Measurements from ENCODE around the gene PHLPP1. TPM values are rescaled to one million over a fixed set of nuclear protein-coding genes. Genes with fewer than 3 reads are reported as not detected.
"Not testable (repeated sequence)": the region's sequence is repeated elsewhere in the genome, so short reads cannot be mapped to it uniquely, and the experiment has no call there.

PHLPP1 gene
- total RNA-seq, 5 donors from 2014 or later (not counting 1 experiment from before 2014, with no cell fraction given), result 6.9 to 11.5 (median 7.4) TPM

DNA sequence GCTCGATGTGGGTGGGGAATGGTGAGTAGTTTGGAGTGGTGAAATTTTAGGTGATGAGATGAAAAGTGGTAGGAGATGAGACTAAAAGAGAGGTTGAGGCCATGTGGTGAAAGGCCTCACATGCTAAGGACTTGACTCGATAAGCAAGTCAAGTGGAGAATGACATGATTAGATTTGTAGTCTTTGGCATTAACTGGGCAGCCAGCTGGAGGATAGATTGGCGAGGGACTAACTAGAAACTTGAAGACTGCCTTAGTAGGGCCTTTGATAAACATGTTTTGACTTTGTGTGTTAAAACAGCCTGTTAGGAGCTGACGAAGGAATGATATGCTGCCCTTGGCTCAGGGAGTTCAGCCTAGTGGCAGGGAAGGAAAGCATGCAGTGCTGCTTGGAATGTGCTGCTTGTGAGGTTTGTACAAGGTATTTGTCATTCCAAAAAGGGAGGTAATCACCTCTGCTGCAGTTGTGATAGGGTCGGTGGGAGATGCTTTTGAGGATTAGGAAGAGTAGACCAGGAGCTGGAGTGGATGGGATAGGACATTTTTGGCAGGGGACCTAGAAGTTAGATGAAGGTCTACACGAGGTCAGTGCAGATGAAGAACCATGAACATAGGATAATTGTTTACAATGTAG lies 22.0 kb downstream of the PHLPP1 start:
- CTCF ChIA-PET, result no interaction called here
- WGBS (ENCODE audit: insufficient coverage), result 93% methylated on average over 6 of the region's 6 CpGs
- Mint-ChIP-seq H3K4me3 (no peak overlapping the region), H3K27me3 (no peaks in the 10 kb centered on the region), H3K9me3 (peaks cover 3 to 5% (median 3%) of the 10 kb centered on the region in 3 donors), H3K4me1 (peaks cover 0 to 8% (median 5%) of the 10 kb centered on the region in 3 donors), H3K27ac (no peak overlapping the region), H3K36me3 (peaks cover 5% of the 10 kb centered on the region)
- H3K36me3 ChIP-seq (ENCODE audit: control insufficient read depth in 2 of 2, extremely low read depth in 1 of 2, insufficient read depth in 1 of 2, low read length in 1 of 2), result no peaks in the 10 kb centered on the region
- H3K27me3 ChIP-seq (replicated peaks in 1 of 2; ENCODE audit: control insufficient read depth in 2 of 2, extremely low read depth in 1 of 2, insufficient read depth in 2 of 2, low read length in 1 of 2), result no peaks in the 10 kb centered on the region
- H3K4me3 ChIP-seq (ENCODE audit: control insufficient read depth in 1 of 2, extremely low read depth in 1 of 2, low read length in 1 of 2), result no peak overlapping the region
- H3K4me1 ChIP-seq (ENCODE audit: control insufficient read depth in 1 of 2, extremely low read depth in 1 of 2, insufficient read depth in 2 of 2, low read length in 2 of 2), result no peaks in the 10 kb centered on the region
- POLR2A ChIA-PET, result no interaction called here
- no peak for DNase-seq
- H3K9me3 ChIP-seq, result no peaks in the 10 kb centered on the region
- no peak for ATAC-seq (replicated peaks in 1 of 4)
- H3K27ac ChIP-seq (ENCODE audit: low read length), result no peak overlapping the region

- H3K9me3 Mint-ChIP-seq, result no peaks in the 10 kb centered on the region
- no peaks in the 10 kb centered on the region for H3K36me3 ChIP-seq (ENCODE audit: control insufficient read depth in 2 of 2, extremely low read depth in 1 of 2, insufficient read depth in 1 of 2, low read length in 1 of 2)
- no peak overlapping the region for H3K27ac Mint-ChIP-seq
- POLR2A ChIA-PET, result no interaction called here
- no peaks in the 10 kb centered on the region for H3K4me1 ChIP-seq (ENCODE audit: control insufficient read depth in 1 of 2, extremely low read depth in 1 of 2, insufficient read depth in 2 of 2, low read length in 2 of 2)
- H3K27ac ChIP-seq (ENCODE audit: low read length), result no peak overlapping the region
- no CpG with 5 or more reads among the region's 1 CpG for WGBS (ENCODE audit: insufficient coverage)
- H3K4me3 ChIP-seq (ENCODE audit: control insufficient read depth in 1 of 2, extremely low read depth in 1 of 2, low read length in 1 of 2), result no peak overlapping the region
- H3K36me3 Mint-ChIP-seq, result no peaks in the 10 kb centered on the region
- H3K27me3 Mint-ChIP-seq, result no peaks in the 10 kb centered on the region
- H3K9me3 ChIP-seq, result no peaks in the 10 kb centered on the region
- DNase-seq (no peak), ATAC-seq (replicated peaks in 1 of 4) (no peak)
- H3K4me1 Mint-ChIP-seq, result peaks cover 0 to 8% (median 5%) of the 10 kb centered on the region in 3 donors
- H3K4me3 Mint-ChIP-seq, result no peak overlapping the region
- H3K27me3 ChIP-seq (replicated peaks in 1 of 2; ENCODE audit: control insufficient read depth in 2 of 2, extremely low read depth in 1 of 2, insufficient read depth in 2 of 2, low read length in 1 of 2), result no peaks in the 10 kb centered on the region
- CTCF ChIA-PET, result no interaction called here
These were observed 23.3 kb downstream of the PHLPP1 start for GRCh38 chr18:62738639-62739038.

DNA sequence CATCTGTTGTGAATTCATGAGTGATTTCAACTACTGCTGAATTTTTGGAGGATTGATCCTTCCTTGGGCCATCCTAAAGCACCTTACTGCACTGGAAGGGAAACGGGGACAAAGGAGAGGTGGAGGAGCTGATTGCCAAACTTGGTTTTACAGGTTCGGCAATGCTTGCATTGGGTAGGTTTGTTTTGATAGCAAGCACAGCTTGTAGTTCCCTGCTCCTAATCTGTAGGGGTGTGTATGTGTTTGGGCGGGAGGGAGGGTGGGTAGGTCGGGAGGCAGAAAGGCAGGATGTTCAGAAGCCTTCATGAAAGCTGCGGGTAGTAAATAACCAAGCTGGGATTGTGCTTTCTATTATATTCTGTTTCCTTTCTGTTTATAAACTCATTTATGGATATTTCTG lies 24.6 kb downstream of the PHLPP1 start:
- H3K9me3 ChIP-seq, result no peaks in the 10 kb centered on the region
- no peaks in the 10 kb centered on the region for H3K36me3 Mint-ChIP-seq
- WGBS (ENCODE audit: insufficient coverage), result 92% methylated on average over 2 of the region's 5 CpGs
- no peak overlapping the region for H3K27ac Mint-ChIP-seq
- CTCF ChIA-PET, result no interaction called here
- no peak overlapping the region for H3K4me3 Mint-ChIP-seq
- H3K27ac ChIP-seq (ENCODE audit: low read length), result no peak overlapping the region
- no peaks in the 10 kb centered on the region for H3K9me3 Mint-ChIP-seq
- POLR2A ChIA-PET, result interaction anchor here in 1 of 2 donors (0.6 kb wide), 1 partner anchor 121 kb away, joined by 5 read pairs; no protein-coding TSS in a partner anchor
- H3K4me3 ChIP-seq (ENCODE audit: control insufficient read depth in 1 of 2, extremely low read depth in 1 of 2, low read length in 1 of 2), result no peak overlapping the region
- no peaks in the 10 kb centered on the region for H3K36me3 ChIP-seq (ENCODE audit: control insufficient read depth in 2 of 2, extremely low read depth in 1 of 2, insufficient read depth in 1 of 2, low read length in 1 of 2)
- H3K27me3 Mint-ChIP-seq, result no peaks in the 10 kb centered on the region
- ATAC-seq (replicated peaks in 1 of 4), result no peak
- no peaks in the 10 kb centered on the region for H3K4me1 ChIP-seq (ENCODE audit: control insufficient read depth in 1 of 2, extremely low read depth in 1 of 2, insufficient read depth in 2 of 2, low read length in 2 of 2)
- no peaks in the 10 kb centered on the region for H3K27me3 ChIP-seq (replicated peaks in 1 of 2; ENCODE audit: control insufficient read depth in 2 of 2, extremely low read depth in 1 of 2, insufficient read depth in 2 of 2, low read length in 1 of 2)
- no peak for DNase-seq
- peaks cover 6 to 13% (median 12%) of the 10 kb centered on the region in 3 donors for H3K4me1 Mint-ChIP-seq

DNA sequence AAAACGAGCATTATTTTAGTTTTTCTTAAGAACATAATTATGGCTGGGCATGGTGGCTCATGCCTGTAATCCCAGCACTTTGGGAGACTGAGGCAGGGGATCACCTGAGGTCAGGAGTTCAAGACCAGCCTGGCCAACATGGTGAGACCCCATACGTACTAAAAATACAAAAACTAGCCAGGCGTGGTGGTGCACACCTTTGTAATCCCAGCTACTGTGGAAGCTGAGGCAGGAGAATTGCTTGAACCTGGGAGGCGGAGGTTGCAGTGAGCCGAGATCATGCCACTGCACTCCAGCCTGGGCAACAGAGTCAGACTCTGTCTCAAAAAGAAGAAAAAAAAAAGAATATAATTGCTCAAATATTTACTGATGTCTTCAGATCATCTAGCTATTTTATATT lies 25.3 kb downstream of the PHLPP1 start:
- ATAC-seq (replicated peaks in 1 of 4); CTCF ChIA-PET; H3K9me3 ChIP-seq; H3K27ac Mint-ChIP-seq; H3K4me1 ChIP-seq (ENCODE audit: control insufficient read depth in 1 of 2, extremely low read depth in 1 of 2, insufficient read depth in 2 of 2, low read length in 2 of 2); DNase-seq; H3K4me3 Mint-ChIP-seq; H3K27me3 Mint-ChIP-seq; H3K27me3 ChIP-seq (replicated peaks in 1 of 2; ENCODE audit: control insufficient read depth in 2 of 2, extremely low read depth in 1 of 2, insufficient read depth in 2 of 2, low read length in 1 of 2); H3K27ac ChIP-seq (ENCODE audit: low read length); H3K36me3 ChIP-seq (ENCODE audit: control insufficient read depth in 2 of 2, extremely low read depth in 1 of 2, insufficient read depth in 1 of 2, low read length in 1 of 2); H3K4me3 ChIP-seq (ENCODE audit: control insufficient read depth in 1 of 2, extremely low read depth in 1 of 2, low read length in 1 of 2); H3K36me3 Mint-ChIP-seq; H3K9me3 Mint-ChIP-seq: not testable (repeated sequence)
- WGBS (ENCODE audit: insufficient coverage), result 82% methylated on average over 3 of the region's 5 CpGs
- POLR2A ChIA-PET, result interaction anchor here in 1 of 2 donors (0.6 kb wide), 1 partner anchor 122 kb away, joined by 5 read pairs; no protein-coding TSS in a partner anchor
- peaks cover 6 to 17% (median 16%) of the 10 kb centered on the region in 3 donors for H3K4me1 Mint-ChIP-seq

DNA sequence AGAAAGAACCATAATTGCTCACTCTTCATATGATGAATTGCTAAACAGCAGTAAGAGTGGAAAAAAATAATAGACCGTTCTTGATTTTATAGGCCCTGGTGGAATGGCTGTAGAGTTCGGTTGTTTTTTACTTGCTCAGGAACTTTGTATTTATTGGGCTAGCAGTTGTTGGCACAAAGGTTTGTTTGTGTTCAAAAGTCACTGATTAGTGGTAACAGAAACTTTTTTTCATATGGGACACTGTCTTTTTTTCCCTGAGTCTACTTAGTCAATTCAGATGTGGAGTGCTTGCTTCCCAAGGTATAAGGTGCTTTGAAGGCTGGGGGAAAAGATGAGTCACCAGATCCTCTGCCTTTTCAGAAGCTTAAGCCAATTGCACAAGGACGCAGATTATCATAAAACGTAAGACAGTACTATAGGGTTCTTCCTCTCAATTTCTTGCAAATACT lies 25.8 kb downstream of the PHLPP1 start:
- ChIA-PET POLR2A (no interaction called here), CTCF (no interaction called here)
- DNase-seq, result no peak
- Mint-ChIP-seq H3K4me3 (no peak overlapping the region), H3K9me3 (no peaks in the 10 kb centered on the region), H3K36me3 (no peaks in the 10 kb centered on the region), H3K27ac (no peak overlapping the region), H3K4me1 (peaks cover 6 to 17% (median 16%) of the 10 kb centered on the region in 3 donors), H3K27me3 (no peaks in the 10 kb centered on the region)
- H3K4me1 ChIP-seq (ENCODE audit: control insufficient read depth in 1 of 2, extremely low read depth in 1 of 2, insufficient read depth in 2 of 2, low read length in 2 of 2), result no peaks in the 10 kb centered on the region
- H3K36me3 ChIP-seq (ENCODE audit: control insufficient read depth in 2 of 2, extremely low read depth in 1 of 2, insufficient read depth in 1 of 2, low read length in 1 of 2), result no peaks in the 10 kb centered on the region
- no peak overlapping the region for H3K27ac ChIP-seq (ENCODE audit: low read length)
- no peak overlapping the region for H3K4me3 ChIP-seq (ENCODE audit: control insufficient read depth in 1 of 2, extremely low read depth in 1 of 2, low read length in 1 of 2)
- no peaks in the 10 kb centered on the region for H3K27me3 ChIP-seq (replicated peaks in 1 of 2; ENCODE audit: control insufficient read depth in 2 of 2, extremely low read depth in 1 of 2, insufficient read depth in 2 of 2, low read length in 1 of 2)
- 63% methylated on average over 2 of the region's 4 CpGs for WGBS (ENCODE audit: insufficient coverage)
- ATAC-seq (replicated peaks in 1 of 4), result no peak
- no peaks in the 10 kb centered on the region for H3K9me3 ChIP-seq

- Mint-ChIP-seq H3K36me3 (no peaks in the 10 kb centered on the region), H3K27me3 (no peaks in the 10 kb centered on the region), H3K9me3 (no peaks in the 10 kb centered on the region), H3K4me3 (no peak overlapping the region), H3K27ac (no peak overlapping the region), H3K4me1 (peaks cover 6 to 17% (median 16%) of the 10 kb centered on the region in 3 donors)
- CTCF ChIA-PET, result no interaction called here
- DNase-seq (no peak), ATAC-seq (replicated peaks in 1 of 4) (no peak)
- POLR2A ChIA-PET, result interaction anchor here in 1 of 2 donors (0.7 kb wide), 1 partner anchor 239 kb away, joined by 4 read pairs; no protein-coding TSS in a partner anchor
- no peaks in the 10 kb centered on the region for H3K27me3 ChIP-seq (replicated peaks in 1 of 2; ENCODE audit: control insufficient read depth in 2 of 2, extremely low read depth in 1 of 2, insufficient read depth in 2 of 2, low read length in 1 of 2)
- H3K4me3 ChIP-seq (ENCODE audit: control insufficient read depth in 1 of 2, extremely low read depth in 1 of 2, low read length in 1 of 2), result no peak overlapping the region
- WGBS (ENCODE audit: insufficient coverage), result 90% methylated on average over 3 of the region's 4 CpGs
- no peaks in the 10 kb centered on the region for H3K9me3 ChIP-seq
- no peak overlapping the region for H3K27ac ChIP-seq (ENCODE audit: low read length)
- no peaks in the 10 kb centered on the region for H3K36me3 ChIP-seq (ENCODE audit: control insufficient read depth in 2 of 2, extremely low read depth in 1 of 2, insufficient read depth in 1 of 2, low read length in 1 of 2)
- H3K4me1 ChIP-seq (ENCODE audit: control insufficient read depth in 1 of 2, extremely low read depth in 1 of 2, insufficient read depth in 2 of 2, low read length in 2 of 2), result no peaks in the 10 kb centered on the region
These were observed 26.2 kb downstream of the PHLPP1 start for GRCh38 chr18:62741584-62741983.
